Sigmoid colon (tissue), 7 donors: Measurements from ENCODE around the gene ANKS4B. TPM values are rescaled to one million over a fixed set of nuclear protein-coding genes. Genes with fewer than 3 reads are reported as not detected.
"Not testable (repeated sequence)": the region's sequence is repeated elsewhere in the genome, so short reads cannot be mapped to it uniquely, and the experiment has no call there.

Experiments used
- DNase-seq: peaks from one replicate; pipeline ENCODE4 v3.0.0-alpha.2; 2019
- H3K27ac ChIP-seq, 4 donors: fragments of 200-600 bp; sonication (generic); one replicate each; pipeline ENCODE4 v1.5.1; 2016 to 2019; ENCODE audit warnings: mild to moderate bottlenecking in 1 of 4
- H3K27me3 ChIP-seq, 3 donors: fragments of 200-600 bp; sonication (generic); one replicate each; pipeline ENCODE4 v1.5.1; 2019; ENCODE audit warnings: mild to moderate bottlenecking in 1 of 3
- H3K36me3 ChIP-seq, 4 donors: fragments of 200-600 bp; sonication (generic); one replicate each; pipeline ENCODE4 v1.5.1; 2016 to 2019
- H3K4me1 ChIP-seq, 4 donors: fragments of 200-600 bp; sonication (generic); one replicate each; pipeline ENCODE4 v1.5.1; 2017 to 2019
- H3K4me3 ChIP-seq, 4 donors: fragments of 200-600 bp; sonication (generic); one replicate each; pipeline ENCODE4 v1.5.1; 2017 to 2019; ENCODE audit warnings: mild to moderate bottlenecking in 2 of 4, moderate library complexity in 1 of 4
- H3K9me3 ChIP-seq, 4 donors: fragments of 200-600 bp in 3 of 4; sonication (generic) in 3 of 4; one replicate each; pipeline versions ENCODE4 v1.5.1 to v1.6.1; 2013 to 2019
- CTCF ChIP-seq, 4 experiments: fragments of 450-650 bp in 3 of 4; fragments of 200-600 bp in 1 of 4; IDR thresholded peaks; one replicate each; pipeline ENCODE4 v1.5.1; 2016 to 2019; ENCODE audit warnings: antibody characterized with exemption in 4 of 4, mild to moderate bottlenecking in 3 of 4, moderate library complexity in 2 of 4
- EP300 ChIP-seq, 4 donors: sonication (generic); formaldehyde crosslinking; IDR thresholded peaks; one replicate each; pipeline ENCODE4 v1.6.1; 2017; ENCODE audit warnings: antibody characterized with exemption in 4 of 4
- POLR2A ChIP-seq, 2 donors: fragments of 450-650 bp; IDR thresholded peaks; one replicate each; pipeline ENCODE4 v1.6.1; 2016; ENCODE audit warnings: antibody characterized with exemption in 2 of 2, mild to moderate bottlenecking in 2 of 2, moderate library complexity in 2 of 2
- POLR2AphosphoS5 ChIP-seq, 4 donors: sonication (generic); formaldehyde crosslinking; IDR thresholded peaks; one replicate each; pipeline ENCODE4 v1.6.1; 2017; ENCODE audit warnings: antibody characterized with exemption in 4 of 4
- WGBS, 2 donors: extraction: QIAGEN DNeasy Blood & Tissue Kit; methylation state at CpG; one replicate each; pipeline ENCODE4 v1.1.7; 2013; 5-methylcytosine and 5-hydroxymethylcytosine counted together
- intact Hi-C: fragments of 100-400 bp; cut with DNase I; formaldehyde crosslinking; loops from one replicate; pipeline ENCODE4 v1.15.1; 2023
- polyA plus RNA-seq, 3 donors: library from polyadenylated mRNA; stranded (reverse); fragments of 200-250 nt; gene quantifications; one replicate each; pipeline ENCODE4 v1.2.3, GENCODE V29; 2013
- total RNA-seq, 4 donors: library from RNA; depleted of rRNA; stranded (reverse); fragments of >200 nt; gene quantifications; one replicate each; pipeline ENCODE4 v1.1.0, GENCODE V29; 2016
- donor health status: healthy with polysubstance abuse.
- donor health status: Bipolar disorder and iron deficiency.
- donor health status: healthy.

ANKS4B gene
- total and polyA plus RNA-seq, 7 donors = 0.28 to 32.4 (median 21.1) TPM; not detected in 3

DNA sequence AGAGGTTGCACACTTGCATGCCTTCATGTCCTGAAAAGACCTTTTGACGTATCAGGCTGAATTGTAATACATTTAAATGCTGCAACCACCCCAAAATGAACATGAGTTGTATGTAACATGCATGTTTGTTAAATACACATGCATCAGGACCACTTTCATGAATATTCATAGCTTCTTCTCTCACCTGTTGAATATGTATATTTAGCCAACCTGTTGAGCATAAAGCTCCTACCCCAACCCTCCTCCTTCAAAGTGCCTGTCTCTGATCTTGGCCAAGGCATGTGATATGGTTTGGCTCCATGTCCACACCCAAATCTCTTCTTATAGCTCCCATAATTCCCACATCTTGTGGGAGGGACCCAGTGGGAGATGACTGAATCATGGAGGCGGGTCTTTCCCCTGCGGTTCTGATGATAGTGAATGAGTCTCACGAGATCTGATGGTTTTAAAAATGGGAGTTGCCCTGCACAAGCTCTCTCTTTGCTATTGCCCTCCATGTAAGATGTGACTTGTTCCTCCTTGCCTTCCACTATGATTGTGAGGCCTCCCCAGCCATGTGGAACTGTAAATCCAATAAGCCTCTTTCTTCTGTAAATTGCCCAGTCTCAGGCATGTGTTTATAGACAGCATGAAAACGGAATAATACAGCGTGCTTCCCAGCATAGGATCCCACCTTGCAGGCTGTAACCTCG is 48.3 kb downstream of the ANKS4B start:
- Histone ChIP-seq H3K9me3 (no peaks in the 10 kb centered on the region), H3K36me3 (no peaks in the 10 kb centered on the region), H3K4me1 (peaks cover 0 to 20% (median 12%) of the 10 kb centered on the region in 4 donors), H3K27me3 (peaks cover 0 to 25% (median 0%) of the 10 kb centered on the region in 3 donors), H3K27ac (no peak overlapping the region), H3K4me3 (no peak overlapping the region)
- 83 to 84% methylated on average over 7 of the region's 7 CpGs for WGBS, 2 donors
- intact Hi-C loops = no loop called here
- no peak for TF ChIP-seq CTCF (IDR thresholded peaks at IDR 0.05)
- no peak for TF ChIP-seq EP300 (IDR thresholded peaks at IDR 0.05)
- no peak for TF ChIP-seq POLR2A (IDR thresholded peaks at IDR 0.05)
- no peak for TF ChIP-seq POLR2AphosphoS5 (IDR thresholded peaks at IDR 0.05)
- DNase-seq = no peak

GRCh38 chr16:21283521-21284289 is 50.2 kb downstream of the ANKS4B start:
- H3K4me3 ChIP-seq = peak overlapping the region; percentile 30 to 56 (median 42)
- H3K27ac ChIP-seq = peak overlapping the region in 3 of 4 donors; percentile 45 to 67 (median 49)
- 3 to 6% methylated on average over 67 of the region's 67 CpGs for WGBS, 2 donors
- peak; percentile 75 for DNase-seq
- peaks cover 0 to 9% (median 4%) of the 10 kb centered on the region in 4 donors for H3K4me1 ChIP-seq
- intact Hi-C loops = no loop called here
- TF ChIP-seq POLR2A (IDR thresholded peaks at IDR 0.05) (no peak), EP300 (IDR thresholded peaks at IDR 0.05) (no peak), CTCF (IDR thresholded peaks at IDR 0.05) (peak in 2 of 4 experiments; percentile 40 to 58)
- no peaks in the 10 kb centered on the region for H3K9me3 ChIP-seq
- peaks cover 0 to 12% (median 0%) of the 10 kb centered on the region in 3 donors for H3K27me3 ChIP-seq
- H3K36me3 ChIP-seq = no peaks in the 10 kb centered on the region

DNA sequence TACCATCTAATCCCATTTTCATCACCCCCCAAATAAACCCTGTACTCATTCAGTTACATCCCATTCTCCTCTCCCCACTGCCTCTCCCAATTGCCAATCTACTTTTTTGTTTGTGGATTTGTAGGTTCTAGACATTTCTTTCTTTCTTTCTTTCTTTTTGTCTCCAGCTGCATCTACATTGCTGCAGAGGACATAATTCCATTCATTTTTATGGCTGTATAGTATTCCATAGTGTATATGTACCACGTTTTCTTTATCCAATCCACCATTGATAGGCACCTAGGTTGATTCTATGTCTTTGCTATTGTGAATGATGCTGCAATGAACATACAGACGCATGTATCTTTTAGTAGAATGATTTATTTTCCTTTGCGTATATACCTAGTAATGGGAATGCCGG is 50.9 kb downstream of the ANKS4B start:
- no peaks in the 10 kb centered on the region for H3K36me3 ChIP-seq
- WGBS, 2 donors = 79 to 87% methylated on average over 4 of the region's 4 CpGs
- TF ChIP-seq POLR2AphosphoS5 (IDR thresholded peaks at IDR 0.05) = no peak
- no peak for TF ChIP-seq EP300 (IDR thresholded peaks at IDR 0.05)
- no peak for TF ChIP-seq POLR2A (IDR thresholded peaks at IDR 0.05)
- no peak for TF ChIP-seq CTCF (IDR thresholded peaks at IDR 0.05)
- H3K27ac ChIP-seq = no peak overlapping the region
- H3K9me3 ChIP-seq = no peaks in the 10 kb centered on the region
- no peak overlapping the region for H3K4me3 ChIP-seq
- peaks cover 0 to 12% (median 0%) of the 10 kb centered on the region in 3 donors for H3K27me3 ChIP-seq
- intact Hi-C loops = no loop called here
- peaks cover 0 to 9% (median 4%) of the 10 kb centered on the region in 4 donors for H3K4me1 ChIP-seq
- no peak for DNase-seq

GRCh38 chr16:21285314-21285713 is 51.8 kb downstream of the ANKS4B start:
- Histone ChIP-seq H3K9me3 (no peaks in the 10 kb centered on the region), H3K4me3 (no peak overlapping the region), H3K27ac (no peak overlapping the region), H3K27me3 (peaks cover 0 to 12% (median 0%) of the 10 kb centered on the region in 3 donors), H3K36me3 (no peaks in the 10 kb centered on the region), H3K4me1 (peaks cover 0 to 9% (median 4%) of the 10 kb centered on the region in 4 donors)
- intact Hi-C loops = no loop called here
- 4 to 20% methylated on average over 1 of the region's 1 CpG for WGBS, 2 donors
- no peak for TF ChIP-seq POLR2AphosphoS5 (IDR thresholded peaks at IDR 0.05)
- no peak for TF ChIP-seq CTCF (IDR thresholded peaks at IDR 0.05)
- TF ChIP-seq POLR2A (IDR thresholded peaks at IDR 0.05) = no peak
- no peak for TF ChIP-seq EP300 (IDR thresholded peaks at IDR 0.05)
- DNase-seq = no peak

DNA sequence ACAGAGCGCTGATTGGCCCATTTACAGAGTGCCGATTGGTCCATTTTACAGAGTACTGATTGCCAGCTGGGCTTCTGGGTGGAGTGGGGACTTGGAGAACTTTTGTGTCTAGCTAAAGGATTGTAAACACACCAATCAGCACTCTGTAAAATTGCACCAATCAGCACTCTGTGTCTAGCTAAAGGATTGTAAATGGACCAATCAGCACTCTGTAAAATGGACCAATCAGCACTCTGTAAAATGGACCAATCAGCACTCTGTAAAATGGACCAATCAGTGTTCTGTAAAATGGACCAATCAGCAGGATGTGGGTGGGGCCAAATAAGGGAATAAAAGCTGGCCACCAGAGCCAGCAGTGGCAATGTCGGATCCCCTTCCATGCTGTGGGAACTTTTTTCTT is 56.3 kb downstream of the ANKS4B start:
- H3K36me3 ChIP-seq, intact Hi-C loops, H3K27ac ChIP-seq, H3K4me3 ChIP-seq, H3K9me3 ChIP-seq, DNase-seq, H3K4me1 ChIP-seq, H3K27me3 ChIP-seq: not testable (repeated sequence)
- 96 to 99% methylated on average over 3 of the region's 3 CpGs for WGBS, 2 donors
